Fibroblast of skin of right quadriceps (primary cell): ENCODE data around the gene ZFP36L1.
"Not testable (repeated sequence)": the region's sequence is repeated elsewhere in the genome, so short reads cannot be mapped to it uniquely, and the experiment has no call there.

Experiments
- DNase-seq: peaks from one replicate; pipeline ENCODE4 v3.0.0-alpha.2; 2013

Gene ZFP36L1

GRCh38 chr14:68782091-68782981 is 10.5 kb downstream of the ZFP36L1 start:
- no peak for DNase-seq

GRCh38 chr14:68781161-68782021 is 11.5 kb downstream of the ZFP36L1 start:
- no peak for DNase-seq

GRCh38 chr14:68780358-68781160 is 12.3 kb downstream of the ZFP36L1 start:
- DNase-seq: peak; percentile 54

DNA sequence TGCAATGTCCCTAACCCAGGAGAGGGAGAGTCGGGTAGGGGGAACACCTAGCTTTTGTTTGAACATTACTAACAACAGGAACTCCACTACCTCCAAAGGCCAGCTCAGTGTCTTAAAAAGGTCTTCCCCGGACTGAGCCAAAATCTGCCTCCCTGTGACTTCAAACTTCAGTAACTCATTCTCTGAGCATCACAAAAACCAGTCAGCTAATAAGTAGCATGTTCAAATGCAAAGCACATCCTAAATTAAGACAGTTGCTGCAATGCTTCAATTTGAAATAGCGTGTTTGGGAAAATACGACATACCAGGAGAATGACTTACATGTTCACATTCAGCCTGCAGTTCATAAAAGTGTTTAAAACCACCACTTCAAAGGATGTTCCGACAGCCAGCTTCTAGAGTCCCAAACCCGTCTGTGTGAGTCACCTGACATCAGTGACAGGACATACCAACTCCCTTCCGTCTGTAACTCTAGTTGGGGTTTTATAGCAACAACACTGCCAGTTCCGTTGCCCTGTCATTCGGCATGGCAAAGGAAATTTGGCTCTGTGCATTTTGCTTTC is 13.0 kb downstream of the ZFP36L1 start:
- DNase-seq: peak; percentile 97

DNA sequence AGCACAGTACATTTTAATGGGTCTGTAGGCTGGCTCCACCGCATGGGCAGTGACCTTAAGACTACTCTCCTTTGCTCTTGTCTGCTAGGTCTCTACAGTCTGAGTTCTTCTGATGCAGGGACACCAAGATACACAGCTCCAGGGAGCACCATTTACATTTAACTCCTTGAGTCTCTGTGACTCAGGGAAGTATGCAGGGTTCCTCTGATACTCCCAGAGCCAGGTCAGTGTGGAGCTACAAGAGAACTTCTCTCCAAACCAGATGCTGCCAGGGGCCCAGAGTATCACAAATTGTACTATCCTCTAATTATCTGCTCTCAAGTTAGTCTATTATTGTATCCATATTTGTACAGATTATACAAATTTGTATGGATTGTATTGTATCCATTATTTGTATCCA is 15.2 kb downstream of the ZFP36L1 start:
- no peak for DNase-seq

- DNase-seq: no peak
These were observed 17.2 kb downstream of the ZFP36L1 start for GRCh38 chr14:68775614-68776126.

- peak; percentile 51 for DNase-seq
These were observed 17.9 kb downstream of the ZFP36L1 start for GRCh38 chr14:68774771-68775613.

DNA sequence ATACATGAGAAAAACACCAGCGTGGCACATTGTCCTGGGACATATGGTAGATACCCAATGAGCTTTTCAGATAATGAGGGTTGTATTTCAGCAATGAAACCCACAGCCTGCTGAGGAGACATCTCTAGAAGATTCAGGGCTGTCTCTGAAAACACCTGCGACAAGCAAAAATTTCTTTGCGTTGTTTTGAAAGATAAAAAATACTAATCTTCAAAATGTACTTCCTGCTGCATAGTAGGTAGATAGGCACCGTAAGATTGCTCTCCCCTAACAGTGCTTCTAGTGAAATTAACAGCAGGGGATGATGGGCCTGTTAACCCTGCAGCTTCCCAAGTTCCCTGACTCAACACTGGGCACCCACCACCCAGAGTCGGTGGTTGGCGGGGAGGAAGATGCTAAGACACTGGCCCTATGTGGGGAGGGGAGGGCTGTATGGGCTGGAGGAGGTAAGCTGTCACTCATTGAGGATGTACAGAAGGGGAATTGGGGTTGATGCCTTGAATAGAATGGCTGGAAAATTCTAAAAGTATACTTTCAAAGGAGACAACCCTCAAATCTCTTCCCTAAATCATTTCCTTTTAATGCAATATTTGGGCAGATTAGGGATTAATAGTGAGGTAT is 20.0 kb downstream of the ZFP36L1 start:
- no peak for DNase-seq

DNA sequence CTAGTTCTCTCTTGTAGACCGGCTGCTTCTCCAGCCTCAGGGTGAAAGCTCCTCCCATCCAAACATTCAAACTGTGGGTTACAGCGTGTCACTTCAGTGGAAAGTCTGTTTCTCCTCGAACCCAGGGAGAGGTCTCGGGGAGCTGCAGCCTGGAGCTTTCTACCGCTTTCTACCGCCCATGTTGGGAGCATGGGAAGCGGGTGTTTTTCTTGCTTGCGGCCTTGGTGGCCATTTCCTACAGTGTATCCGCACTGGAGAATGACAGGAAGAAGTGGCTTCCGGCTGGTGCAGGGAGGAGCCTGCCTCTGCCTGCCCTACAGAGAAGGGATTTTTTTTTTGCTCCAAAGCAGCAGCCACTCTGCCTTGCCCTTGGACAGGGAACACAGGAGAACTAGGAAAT is 21.2 kb downstream of the ZFP36L1 start:
- DNase-seq: no peak

DNA sequence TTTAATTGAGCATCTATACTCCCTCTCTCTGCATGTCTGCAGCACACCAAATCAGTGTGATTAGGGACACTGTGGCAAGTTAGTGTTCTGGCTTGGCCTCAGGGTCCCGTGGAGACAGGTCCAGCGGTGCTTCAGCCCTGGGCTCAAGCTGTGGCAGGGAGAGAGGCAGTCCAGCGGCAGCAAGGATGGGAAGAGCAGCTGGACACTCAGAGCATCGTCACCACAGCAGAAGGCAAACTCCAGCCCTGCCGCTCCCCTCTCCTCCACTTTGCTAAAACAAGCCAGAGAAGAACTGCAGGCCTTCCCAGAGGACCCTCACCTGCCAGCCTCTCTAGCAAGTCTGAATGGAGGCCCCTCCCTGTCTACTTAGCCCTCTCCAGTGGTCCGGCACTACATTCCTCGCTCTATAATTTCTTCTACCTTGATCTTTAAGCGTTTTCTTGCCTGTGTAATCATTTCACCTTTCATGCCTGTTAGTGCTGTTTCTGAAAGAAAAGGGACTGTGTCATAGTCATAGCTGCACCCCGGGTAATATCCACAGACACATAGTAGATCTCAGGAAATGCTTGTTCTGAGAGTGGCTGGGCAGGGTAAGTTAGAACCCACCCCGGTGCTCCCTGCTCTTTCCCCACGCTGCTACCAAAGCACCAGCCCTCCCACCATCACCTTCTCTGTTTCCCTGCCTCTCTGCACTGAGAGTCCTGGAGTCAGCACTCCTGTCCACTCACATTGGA is 22.1 kb downstream of the ZFP36L1 start:
- no peak for DNase-seq

GRCh38 chr14:68770051-68770450 is 22.8 kb downstream of the ZFP36L1 start:
- no peak for DNase-seq

DNA sequence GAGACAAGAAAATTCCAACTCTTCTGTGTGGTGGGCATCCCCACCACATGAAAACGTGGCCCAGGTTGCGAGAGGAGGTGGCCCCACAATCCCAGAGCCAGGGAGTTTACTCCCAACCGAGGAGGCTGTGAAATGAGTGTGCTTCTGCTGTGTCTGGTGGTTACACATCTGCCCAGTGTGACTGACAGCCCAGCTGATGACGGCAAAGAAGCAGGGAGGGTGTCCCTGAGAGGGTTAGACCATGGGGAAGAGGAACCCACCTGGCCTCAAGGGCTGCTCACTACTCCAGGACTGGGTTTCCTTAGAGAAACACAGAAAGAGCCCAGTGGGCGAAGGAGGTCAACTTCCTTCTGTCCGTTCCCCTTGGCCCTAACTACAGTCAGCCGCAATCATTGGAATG is 24.6 kb downstream of the ZFP36L1 start:
- no peak for DNase-seq

- DNase-seq: no peak
These were observed 25.6 kb downstream of the ZFP36L1 start for GRCh38 chr14:68767248-68767645.

GRCh38 chr14:68766299-68767247 is 26.3 kb downstream of the ZFP36L1 start:
- DNase-seq: no peak

GRCh38 chr14:68763843-68764242 is 29.0 kb downstream of the ZFP36L1 start:
- DNase-seq: not testable (repeated sequence)

DNA sequence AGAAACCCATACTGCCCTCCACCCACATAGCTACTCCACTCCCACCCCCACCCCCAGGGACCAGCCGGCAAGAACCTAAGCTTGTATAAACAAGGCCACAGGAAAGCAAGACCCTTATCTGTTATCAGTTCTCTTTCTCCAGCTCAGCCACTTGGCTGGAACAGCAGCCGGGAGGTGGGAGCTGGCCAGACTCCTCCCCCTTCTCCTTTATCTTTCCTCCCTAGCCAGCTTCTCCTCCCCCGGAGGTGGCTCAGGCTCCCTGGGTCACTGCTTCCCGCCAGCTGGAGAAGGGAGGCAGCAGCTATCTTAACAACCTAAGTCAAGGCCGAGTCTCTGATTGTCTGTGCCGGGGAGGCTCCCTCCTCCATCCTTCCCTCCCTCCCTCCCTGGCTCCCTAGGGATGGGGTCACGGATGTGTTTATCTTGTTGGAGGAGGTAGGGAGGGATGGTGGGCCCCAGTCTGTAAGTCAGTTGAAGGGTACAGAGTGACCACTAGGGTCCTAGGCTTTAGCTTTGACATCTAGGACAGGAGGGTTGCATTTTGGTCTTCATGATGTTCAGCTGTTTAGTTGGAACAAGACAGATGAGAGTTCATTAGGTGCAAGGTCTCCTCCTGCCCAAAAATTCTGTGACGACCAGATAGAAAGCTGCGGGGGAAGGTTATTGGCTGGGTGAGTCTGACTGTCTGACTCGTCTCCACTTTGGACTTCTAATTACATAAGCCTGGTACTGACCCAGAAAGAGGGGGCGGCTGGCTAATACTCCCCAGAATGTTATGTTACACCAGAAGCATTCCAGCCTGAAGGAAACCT is 29.7 kb downstream of the ZFP36L1 start:
- DNase-seq: peak; percentile 55

GRCh38 chr14:68761391-68761790 is 31.5 kb downstream of the ZFP36L1 start:
- DNase-seq: no peak

DNA sequence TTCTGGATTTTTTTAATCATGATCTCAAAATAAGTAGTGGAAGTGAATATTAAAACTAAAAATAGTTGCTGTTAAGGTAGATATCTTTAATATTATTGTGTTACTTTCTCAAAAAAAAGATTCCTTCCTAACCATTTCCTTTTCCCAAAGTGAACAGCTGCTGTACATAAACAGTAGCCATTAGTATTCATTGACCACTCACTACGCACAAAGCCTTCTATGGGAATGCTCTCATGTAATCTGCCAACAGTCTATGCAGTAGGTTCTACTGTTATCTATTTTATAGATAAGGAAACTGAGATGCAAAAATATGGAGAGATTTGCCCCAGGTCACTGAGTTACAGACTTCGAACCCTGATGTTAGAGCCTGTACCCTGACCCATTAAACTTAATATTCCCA is 32.1 kb downstream of the ZFP36L1 start:
- DNase-seq: no peak
